T-helper 22 cell (primary cell): ENCODE measurements around the gene AGFG1.
"Not testable (repeated sequence)": the region's sequence is repeated elsewhere in the genome, so short reads cannot be mapped to it uniquely, and the experiment has no call there.

ENCODE experiments used
- DNase-seq: peaks from one replicate; pipeline ENCODE4 v3.0.0-alpha.2; 2020; ENCODE audit warnings: low read depth

Gene AGFG1

DNA sequence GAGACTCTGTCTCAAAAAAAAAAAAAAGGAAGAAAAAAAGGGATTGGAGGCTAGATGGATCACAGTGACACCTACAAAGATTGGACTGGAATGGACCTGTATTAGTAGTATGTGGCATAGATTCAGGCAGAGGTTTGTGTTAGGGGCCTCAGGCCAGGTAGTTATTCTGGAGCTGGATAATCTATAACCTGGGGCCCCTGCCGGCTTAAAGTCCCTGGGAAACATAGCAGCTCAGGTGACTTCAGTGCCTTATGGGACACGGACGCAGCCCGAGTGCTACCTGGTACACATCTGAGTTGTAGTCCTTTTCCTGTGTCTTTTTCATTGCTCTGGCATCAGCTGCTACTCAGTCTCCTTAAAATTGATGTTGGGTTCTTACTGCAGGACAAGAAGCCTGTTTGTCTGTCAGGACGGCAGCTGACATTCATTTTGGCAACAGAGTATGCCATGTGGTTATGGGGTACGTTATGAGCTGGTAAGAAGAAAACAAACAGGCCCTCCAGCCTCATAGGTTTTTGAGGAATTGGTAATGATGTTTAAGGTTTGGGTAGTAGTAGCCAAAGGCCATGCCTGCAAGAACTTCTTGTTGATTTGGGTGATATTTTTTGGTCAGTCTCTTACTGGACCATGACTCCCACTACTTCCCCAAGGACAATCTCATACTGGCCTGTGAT, 27.8 kb downstream of the AGFG1 start:
- DNase-seq = no peak

DNA sequence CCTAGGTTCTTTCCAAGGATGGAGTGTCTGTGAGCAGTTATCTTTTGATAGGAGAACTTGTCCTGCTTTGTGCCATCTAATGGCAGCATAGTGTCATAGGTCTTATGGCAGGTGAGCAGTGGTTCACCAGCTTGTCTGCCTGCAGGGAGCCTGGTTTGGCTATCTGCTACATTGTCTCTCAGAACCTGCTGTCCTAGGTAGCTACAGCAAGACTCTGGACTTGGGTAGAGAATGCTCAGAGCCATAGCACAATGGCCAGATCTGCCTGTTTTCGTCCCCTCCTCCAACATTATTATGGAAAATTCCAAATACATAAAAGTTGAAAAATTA, 28.3 kb downstream of the AGFG1 start:
- no peak for DNase-seq

DNA sequence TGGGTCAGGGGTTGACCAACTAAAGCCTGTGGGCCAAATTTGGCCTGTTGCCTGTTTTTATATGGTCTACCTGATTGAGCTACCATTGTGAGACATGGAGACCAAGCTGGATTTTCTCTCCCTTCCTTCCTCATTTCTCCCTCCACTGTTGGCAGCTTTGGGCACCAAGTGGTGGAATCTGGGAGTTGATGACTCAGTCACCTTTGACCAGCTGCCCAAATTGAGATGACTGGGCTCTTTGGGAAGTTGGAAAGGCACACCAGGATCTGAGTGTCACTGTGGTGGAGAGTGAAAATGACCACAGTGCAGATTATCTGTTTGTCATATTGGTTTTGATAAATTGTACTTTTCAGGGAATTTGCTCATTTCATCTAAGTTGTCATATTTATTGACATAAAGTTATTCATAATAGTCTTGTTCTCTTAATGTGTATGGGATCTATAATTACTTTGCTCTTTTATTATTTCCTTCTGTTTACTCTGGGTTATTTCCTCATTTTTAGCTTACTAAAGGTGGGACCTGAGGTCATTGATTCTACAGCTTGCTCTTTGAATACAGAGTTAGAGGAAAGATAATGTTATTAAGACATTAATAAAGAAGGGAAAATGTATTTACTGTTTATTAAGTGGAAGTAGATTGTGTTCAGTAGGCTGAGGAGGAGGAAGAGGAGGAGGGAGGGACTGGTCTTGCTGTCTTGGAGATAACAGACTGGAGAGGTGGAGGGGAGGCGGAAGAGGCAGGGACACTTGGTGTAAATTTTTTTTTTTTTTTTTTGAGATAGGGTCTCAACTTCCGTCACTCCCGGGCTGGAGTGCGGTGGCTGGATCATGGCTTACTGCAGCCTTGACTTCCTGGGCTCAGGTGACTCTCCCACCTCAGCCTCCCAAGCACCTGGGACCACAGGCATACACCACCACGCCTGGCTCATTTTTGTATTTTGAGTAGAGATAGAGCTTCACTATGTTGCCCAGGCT, 31.8 kb downstream of the AGFG1 start:
- no peak for DNase-seq

GRCh38 chr2:227504700-227505099, 32.7 kb downstream of the AGFG1 start:
- no peak for DNase-seq

- no peak for DNase-seq
These were observed 34.5 kb downstream of the AGFG1 start for GRCh38 chr2:227506456-227506855.

- no peak for DNase-seq
These were observed 36.0 kb downstream of the AGFG1 start for GRCh38 chr2:227507963-227508362.

DNA sequence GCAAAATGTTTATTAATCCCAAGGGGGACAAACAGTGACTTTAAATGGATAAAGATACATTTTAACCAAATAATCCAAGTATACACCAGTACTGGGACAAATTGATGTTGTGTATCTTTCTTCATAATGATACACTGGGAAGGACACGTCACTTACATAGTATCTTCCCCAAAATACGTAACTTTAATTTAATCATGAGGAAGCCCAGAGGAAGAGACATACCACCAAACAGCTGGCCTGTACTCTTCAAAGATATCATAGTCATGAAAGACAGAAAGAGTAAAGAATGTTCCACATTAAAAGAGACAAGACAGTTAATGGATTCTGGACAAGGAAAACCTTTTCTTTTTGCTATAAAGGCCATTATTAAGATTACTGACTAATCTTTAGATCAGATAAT, 37.1 kb downstream of the AGFG1 start:
- no peak for DNase-seq

DNA sequence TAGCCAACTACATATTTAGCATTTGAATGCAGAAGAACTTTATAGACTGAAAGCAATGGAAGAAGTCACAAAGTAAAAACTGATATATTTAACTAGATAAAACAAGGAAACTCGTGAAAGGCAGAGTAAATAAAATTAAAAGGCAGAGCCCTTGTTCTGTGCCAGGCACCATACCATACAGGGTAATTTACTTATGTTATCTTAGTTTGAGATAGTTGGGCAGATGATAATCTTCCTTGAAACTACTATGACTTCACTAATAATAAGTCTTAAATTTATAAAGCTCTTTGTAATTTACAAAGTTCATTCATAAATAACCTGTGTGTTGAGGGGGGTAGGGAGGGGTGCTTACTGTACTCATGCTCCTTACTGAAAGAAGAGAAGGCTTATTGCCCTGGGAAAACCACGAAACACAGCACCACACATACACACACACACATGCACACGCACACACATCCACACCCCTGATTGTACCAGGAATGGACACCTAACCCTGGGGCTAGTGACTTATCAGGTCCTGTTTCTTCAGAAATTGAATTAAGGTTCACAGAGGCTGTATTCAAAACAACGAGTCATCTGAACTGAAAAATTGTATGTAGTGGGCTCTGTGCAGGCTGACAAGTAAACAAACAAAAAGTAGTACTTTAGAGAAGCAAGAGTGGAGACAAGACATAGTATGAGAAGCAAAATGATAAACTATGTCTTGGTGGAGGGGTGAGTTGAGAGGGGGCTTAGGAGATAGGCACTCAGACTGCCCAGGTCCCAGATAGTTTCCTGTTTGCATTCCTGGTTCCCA, 38.1 kb downstream of the AGFG1 start:
- DNase-seq = no peak

GRCh38 chr2:227510620-227510958, 38.6 kb downstream of the AGFG1 start:
- no peak for DNase-seq

DNA sequence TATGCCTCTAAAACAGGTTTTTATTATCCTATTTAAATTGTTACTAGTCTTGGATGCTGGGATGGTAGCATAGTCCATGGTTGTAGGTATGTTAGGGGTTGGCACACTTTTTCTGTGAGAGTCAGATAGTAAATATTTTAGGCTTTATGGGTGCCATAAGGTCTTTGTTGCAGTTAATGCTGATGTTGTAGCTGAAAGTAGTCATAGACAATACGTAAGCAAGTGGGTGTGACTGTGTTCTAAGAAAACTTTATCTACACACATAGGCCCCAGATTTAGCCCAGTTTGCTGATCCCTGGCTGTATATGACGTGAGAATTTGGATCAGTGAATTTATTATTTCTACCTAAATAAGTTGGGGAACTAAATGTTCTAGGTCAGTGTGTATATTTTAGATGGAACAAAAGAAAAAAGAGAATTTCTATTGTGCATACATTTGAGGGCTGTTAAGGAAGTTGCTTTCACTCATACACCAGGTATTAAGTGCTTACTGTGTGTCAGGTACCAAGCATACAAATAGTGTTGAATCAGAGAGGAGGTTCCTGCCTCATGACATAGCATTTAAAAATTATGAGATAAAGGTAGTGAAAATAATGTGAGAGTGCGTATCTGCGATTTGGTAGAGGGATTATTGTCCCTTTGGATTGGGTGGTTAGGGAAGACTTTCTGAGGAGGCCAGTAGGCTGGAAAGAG, 39.4 kb downstream of the AGFG1 start:
- DNase-seq = no peak

DNA sequence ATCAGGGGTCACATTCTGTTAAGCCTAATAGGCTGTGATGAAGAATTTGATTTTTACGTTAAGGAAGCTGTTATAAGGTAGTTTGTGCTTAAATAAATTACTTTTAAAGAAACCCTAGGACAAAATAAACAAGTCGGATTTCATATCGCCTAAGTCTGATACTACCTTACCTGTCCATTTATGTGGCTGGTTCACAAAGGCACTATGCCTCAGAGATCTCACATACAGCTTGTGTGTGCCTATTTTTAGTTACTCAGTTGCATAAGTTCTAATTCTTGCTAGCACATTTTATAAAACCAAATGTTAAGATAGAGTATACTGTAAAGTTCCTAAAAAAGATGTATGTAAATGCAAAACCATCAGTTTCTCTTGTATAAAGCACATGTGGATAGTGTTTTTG, 40.0 kb downstream of the AGFG1 start:
- no peak for DNase-seq

- no peak for DNase-seq
These were observed 41.2 kb downstream of the AGFG1 start for GRCh38 chr2:227513113-227513512.

- no peak for DNase-seq
These were observed 43.8 kb downstream of the AGFG1 start for GRCh38 chr2:227515742-227516141.

DNA sequence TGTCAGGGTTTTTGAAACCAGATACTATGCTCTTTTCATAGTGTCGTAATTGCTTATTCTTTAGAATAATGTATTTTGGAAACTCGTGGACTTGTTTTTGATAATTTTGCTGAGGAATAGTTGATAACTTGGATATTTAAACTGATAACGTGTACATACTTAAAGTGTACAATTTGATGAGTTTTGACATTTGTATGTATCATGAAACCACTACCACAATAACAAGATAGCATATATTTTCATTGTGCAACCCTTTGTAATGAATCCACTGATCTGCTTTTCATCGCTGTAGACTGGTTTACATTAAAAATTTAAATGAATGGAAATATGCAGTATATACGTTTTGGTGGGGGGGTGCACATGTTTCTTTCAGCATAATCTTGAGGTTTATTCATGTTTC, 45.8 kb downstream of the AGFG1 start:
- no peak for DNase-seq

DNA sequence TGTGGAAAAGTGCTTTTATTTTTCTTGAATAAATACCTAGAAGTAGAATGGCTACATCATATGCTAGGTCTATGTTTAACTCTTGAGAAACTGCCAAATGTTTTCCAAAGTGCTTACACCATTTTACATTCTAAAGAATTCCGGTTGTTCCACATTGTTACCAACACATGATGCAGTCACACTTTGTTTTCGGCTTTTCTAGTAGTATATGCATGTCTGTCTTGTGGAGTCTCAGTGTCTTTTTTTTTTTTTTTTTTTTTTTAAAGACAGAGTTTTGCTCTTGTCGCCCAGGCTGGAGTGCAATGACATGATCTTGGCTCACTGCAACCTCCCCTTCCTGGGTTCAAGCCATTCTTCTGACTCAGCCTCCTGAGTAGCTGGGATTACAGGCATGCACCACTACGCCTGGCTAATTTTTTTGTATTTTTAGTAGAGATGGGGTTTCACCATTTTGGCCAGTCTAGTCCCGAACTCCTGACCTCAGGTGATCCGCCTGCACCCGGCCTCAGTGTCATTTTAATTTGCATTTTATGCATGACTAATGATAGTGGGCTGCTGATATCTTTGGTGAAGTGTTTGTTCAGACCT, 46.4 kb downstream of the AGFG1 start:
- DNase-seq = not testable (repeated sequence)

GRCh38 chr2:227521178-227521577, 49.2 kb downstream of the AGFG1 start:
- DNase-seq = not testable (repeated sequence)

DNA sequence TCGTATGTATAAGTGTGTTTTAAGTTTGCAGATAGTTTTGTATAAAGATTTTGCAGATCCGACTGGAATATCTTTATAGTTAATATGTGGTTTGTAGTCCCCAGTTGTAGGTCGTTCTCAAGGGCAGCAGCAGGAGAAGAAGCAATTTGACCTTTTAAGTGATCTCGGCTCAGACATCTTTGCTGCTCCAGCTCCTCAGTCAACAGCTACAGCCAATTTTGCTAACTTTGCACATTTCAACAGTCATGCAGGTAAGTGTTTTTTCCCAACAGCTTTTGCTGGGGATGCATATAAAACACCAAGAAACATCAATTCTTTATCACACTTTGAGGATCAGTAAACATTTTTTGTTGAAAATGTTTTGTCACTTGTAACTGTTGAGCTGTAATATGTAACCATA, 52.7 kb downstream of the AGFG1 start:
- no peak for DNase-seq

GRCh38 chr2:227527351-227527750, 55.4 kb downstream of the AGFG1 start:
- DNase-seq = no peak

GRCh38 chr2:227528803-227529202, 56.8 kb downstream of the AGFG1 start:
- DNase-seq = no peak

- DNase-seq = no peak
These were observed 57.9 kb downstream of the AGFG1 start for GRCh38 chr2:227529871-227530270.

DNA sequence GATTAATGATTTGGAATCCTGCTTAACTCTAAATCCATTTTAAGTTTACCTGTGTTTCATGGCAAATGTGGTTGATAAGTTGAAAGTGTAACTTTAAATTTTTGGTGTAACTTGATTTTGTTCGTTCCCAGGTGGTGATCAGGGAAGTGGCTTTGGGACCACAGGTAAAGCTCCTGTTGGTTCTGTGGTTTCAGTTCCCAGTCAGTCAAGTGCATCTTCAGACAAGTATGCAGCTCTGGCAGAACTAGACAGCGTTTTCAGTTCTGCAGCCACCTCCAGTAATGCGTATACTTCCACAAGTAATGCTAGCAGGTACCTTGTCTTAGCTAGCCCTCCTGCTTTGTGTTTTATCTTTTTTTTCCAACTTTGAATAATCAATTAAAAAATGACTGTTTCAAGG, 62.8 kb downstream of the AGFG1 start:
- no peak for DNase-seq

GRCh38 chr2:227536445-227536844, 64.5 kb downstream of the AGFG1 start:
- DNase-seq = no peak
